Stimulated activated naive CD4-positive, alpha-beta T cell treated with Interleukin-2 at 50 U/mL for 16 hours (primary cell): Measurements from ENCODE around the gene CCDC174.

Source experiments
- DNase-seq: peaks from one replicate; lab custom pipeline; 2025; lab: John Stamatoyannopoulos, UW

CCDC174 gene

GRCh38 chr3:14657579-14657978 is 6.0 kb downstream of the CCDC174 start:
- DNase-seq = no peak

GRCh38 chr3:14658978-14659377 is 7.4 kb downstream of the CCDC174 start:
- DNase-seq = no peak

DNA sequence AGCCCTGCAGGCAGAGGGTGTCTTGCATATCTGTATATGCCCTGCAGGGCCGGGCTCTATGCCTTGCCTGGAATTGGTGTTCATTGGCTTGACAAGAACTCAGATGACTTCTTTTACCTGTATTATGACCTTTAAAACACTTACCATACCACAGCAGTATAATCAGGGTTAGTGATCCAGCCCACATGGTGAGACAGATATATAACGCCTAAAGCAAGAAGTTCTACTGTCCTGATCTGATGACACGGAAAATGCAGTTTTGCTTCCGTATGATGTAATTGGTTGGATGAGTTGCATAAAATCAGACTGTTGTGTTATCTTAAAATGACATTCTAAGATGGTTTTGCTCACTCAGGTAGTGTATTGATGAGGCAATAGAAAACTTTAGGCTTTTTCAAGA is 9.4 kb downstream of the CCDC174 start:
- DNase-seq = no peak

GRCh38 chr3:14663396-14664135 is 12.0 kb downstream of the CCDC174 start:
- no peak for DNase-seq

- no peak for DNase-seq
Observed at GRCh38 chr3:14664170-14664569, 12.6 kb downstream of the CCDC174 start.

GRCh38 chr3:14672588-14672987 is 21.0 kb downstream of the CCDC174 start:
- no peak for DNase-seq

- no peak for DNase-seq
Observed at GRCh38 chr3:14674841-14675240, 23.3 kb downstream of the CCDC174 start, which contains the start of gene C3orf20. C3orf20 (plus strand) TSS chr3:14675141; CDS start chr3:14682714, 7,573 bp downstream.

DNA sequence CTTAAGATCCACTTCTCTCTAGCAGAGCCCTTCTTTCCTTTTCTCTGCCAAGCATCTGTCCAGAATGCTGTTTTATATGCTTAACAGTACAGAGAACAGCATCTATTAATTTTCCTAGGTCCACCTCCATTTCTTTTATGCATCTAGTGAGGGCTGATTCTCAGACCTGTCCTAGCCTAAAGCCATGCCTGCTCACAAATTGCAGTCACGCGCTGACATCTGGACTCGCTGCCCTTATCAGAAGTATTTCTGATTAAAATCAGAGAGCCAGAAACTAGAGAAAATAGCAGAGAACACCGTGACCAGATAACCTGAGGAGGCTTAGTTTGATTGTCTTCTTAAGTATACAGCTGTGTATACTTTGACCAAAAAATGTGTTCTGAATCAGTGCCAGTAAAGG is 25.3 kb downstream of the CCDC174 start:
- DNase-seq = no peak

DNA sequence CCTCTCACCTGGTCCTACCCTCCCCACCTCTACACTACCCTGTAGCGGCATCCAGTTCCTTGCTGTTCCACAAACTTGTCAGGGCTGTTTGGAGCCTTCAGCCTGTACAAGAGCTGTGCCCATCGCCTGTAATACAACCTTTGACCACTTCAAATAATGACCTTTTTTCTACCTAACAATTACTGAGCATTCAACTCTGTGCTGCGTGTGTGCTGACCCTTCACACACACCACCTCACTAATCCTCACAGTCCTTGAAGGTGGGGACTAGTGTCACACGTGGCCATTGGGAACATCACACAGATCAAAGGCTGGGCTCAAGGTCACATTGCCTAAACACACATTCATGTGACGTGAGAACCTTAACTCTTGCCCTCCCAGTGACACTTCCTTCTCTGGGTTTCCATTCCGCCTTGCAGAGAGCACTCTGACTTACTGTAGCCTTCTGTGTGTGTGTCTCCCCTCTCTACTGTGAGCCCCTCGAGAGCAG is 26.5 kb downstream of the CCDC174 start:
- DNase-seq = no peak

DNA sequence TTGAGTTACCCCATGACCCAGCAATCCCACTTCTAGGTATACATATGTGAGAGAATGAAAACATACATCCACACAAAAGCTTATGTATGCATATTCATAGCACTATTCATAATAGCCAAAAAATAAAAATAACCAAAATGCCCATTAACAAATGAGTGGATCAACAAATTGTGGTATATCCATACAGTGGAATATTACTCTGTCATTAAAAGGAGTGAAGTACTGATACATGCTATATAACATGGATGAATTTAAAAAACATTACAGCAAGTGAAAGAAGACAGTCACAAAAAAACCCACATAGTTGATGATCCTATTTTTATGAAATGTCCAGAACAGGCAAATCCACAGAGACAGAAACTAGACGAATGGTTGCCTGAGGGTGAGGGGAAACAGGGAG is 28.6 kb downstream of the CCDC174 start:
- no peak for DNase-seq

- no peak for DNase-seq
Observed at GRCh38 chr3:14680716-14681115, 29.2 kb downstream of the CCDC174 start.

DNA sequence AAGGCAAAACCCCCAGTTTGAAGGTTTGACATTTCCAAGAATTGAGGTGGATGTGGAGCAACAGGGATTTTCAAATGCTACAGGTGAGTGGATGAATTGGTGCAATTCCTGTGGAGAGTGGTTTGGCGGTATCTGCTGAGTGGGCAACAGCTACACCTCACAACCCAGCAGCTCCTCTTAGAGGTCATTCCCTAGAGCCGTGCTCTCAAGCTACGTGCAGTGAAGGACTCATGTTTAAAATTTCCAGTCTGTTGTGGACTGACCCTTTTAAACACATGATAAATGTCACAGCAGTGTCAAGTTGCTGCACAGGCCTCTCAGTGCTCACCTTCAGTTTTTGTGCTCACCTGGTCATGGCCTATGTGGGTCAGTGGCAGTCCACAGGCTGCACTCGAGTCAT is 32.9 kb downstream of the CCDC174 start:
- no peak for DNase-seq

DNA sequence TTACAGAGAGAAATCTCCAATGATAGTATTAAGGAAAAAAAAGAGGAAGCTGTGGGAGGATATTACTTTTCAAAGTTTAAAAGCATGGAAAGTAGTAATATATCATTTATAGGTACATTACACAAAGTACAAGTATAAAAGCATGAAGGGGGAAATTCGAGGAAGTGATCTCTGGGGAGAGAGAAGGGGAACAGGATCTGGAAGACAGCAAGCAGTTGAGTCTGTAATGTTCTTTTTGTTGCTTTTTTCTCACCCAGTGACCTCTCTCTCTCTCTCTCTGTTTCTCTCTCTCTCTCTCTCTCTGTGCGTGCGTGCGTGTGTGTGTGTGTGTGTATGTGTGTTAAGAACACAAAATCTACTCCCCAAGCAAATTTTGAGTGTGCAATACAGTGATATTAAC is 33.6 kb downstream of the CCDC174 start:
- DNase-seq = no peak

DNA sequence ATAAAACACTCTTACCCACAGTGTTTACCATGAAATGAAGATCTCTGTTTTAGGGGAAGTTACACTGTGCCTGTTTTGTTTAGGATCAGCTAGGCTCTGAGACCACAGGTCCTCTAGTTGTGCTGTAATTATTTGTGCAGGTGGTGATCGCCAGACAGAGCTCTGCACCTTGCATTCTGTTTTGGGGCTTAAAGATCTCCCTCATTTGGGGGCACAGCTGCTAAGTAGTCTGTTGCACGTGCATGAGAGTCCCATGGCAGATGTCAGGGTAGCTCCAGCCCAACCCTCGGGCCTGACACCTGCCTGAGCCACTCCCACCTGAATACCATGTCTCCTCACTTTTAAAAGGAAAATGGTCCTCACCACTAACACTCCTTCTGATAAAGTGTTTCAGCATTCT is 35.8 kb downstream of the CCDC174 start:
- no peak for DNase-seq

- DNase-seq = no peak
Observed at GRCh38 chr3:14688525-14688924, 37.0 kb downstream of the CCDC174 start.

- no peak for DNase-seq
Observed at GRCh38 chr3:14689247-14689980, 37.9 kb downstream of the CCDC174 start.

- DNase-seq = no peak
Observed at GRCh38 chr3:14691239-14691638, 39.7 kb downstream of the CCDC174 start.

- no peak for DNase-seq
Observed at GRCh38 chr3:14691719-14692118, 40.2 kb downstream of the CCDC174 start.

DNA sequence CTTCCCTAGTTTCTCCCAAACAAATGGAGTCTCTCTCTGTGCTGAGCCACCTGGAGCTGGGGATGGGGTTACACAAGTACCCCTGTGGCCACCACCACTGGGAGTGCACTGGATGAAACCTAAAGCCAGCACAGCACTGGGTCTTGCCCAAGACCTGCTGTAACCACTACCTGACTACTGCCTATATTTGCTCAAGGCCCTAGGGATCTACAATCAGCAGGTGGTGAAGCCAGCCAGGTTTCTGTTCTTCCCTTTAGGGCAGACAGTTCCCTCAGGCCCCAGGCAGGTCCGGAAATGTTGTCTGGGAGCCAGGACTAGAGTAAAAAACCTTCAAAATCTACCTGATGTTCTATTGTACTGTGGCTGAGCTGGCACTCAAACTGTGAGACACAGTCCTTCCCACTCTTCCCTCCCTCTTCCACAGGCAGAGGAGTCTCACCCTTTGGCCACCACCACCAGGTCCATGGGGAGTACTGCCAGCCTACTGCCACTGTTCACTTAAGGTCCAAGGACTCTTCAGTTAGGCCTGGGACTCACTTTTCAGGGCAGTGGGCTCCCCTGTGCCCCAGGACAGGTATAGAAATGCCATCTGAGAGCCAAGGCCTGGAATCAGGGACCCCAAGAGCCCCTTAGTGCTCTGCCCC is 47.2 kb downstream of the CCDC174 start:
- no peak for DNase-seq

- DNase-seq = no peak
Observed at GRCh38 chr3:14699643-14700042, 48.1 kb downstream of the CCDC174 start.

DNA sequence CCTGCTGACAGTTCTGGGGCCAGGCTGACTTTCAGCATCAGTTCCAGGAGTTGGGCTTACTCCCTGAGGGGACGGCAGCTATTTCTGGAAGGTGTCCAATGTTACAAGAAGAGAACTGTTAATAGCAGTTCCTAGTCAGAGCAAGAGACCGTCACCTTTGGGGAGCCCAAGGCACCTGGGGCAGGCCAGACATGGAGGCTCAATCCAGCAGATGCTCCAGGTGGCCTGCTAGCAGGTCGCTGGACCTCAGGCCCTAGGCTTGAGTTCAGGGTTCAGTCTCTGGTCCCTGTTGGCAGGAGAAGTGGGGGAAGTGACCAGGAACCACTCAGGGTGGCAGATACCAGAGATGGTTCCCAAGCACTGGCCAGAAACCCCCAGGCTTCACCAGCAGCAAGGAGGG is 49.3 kb downstream of the CCDC174 start:
- DNase-seq = no peak

DNA sequence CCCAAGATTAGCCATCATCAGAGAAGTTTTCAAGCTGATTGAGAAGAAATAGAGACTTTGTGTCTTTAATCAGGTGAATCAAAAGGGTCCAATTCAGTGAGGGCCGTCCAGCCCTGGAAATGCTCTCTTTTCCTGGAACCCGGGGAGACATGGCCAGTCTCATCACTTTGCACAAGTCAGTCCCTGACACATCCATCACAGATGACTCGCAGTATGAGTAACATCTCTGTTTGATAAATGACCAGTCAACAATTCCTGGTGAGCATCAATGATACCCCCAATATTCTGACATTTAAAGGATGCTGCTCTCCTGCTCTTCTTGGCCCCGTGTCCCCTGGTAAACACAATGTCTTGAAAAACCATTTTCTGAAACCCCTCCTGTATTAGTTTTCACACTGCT is 50.1 kb downstream of the CCDC174 start:
- DNase-seq = no peak
